BE2C (cell line): ENCODE data around the gene ATG9A. TPM values are rescaled to one million over a fixed set of nuclear protein-coding genes. Genes with fewer than 3 reads are reported as not detected.

Experiments
- DNase-seq: peaks from one replicate; pipeline ENCODE4 v3.0.0-alpha.2; 2020
- H3K27me3 ChIP-seq: fragments of 250-450 bp; sonication (Bioruptor Pico); 2 replicates; pipeline ENCODE4 v1.5.1; 2020; ENCODE audit warnings: mild to moderate bottlenecking
- H3K36me3 ChIP-seq: fragments of 250-450 bp; sonication (Bioruptor Pico); 2 replicates; pipeline ENCODE4 v1.5.1; 2020; ENCODE audit warnings: mild to moderate bottlenecking
- H3K4me1 ChIP-seq: fragments of 250-450 bp; sonication (Bioruptor Pico); 2 replicates; pipeline ENCODE4 v1.5.1; 2020
- H3K4me3 ChIP-seq: 2 replicates; pipeline ENCODE4 v1.5.1; 2011; ENCODE audit warnings: low read depth, low read length
- H3K9me3 ChIP-seq: fragments of 250-450 bp; sonication (Bioruptor Pico); 2 replicates; pipeline ENCODE4 v1.5.1; 2020
- polyA plus RNA-seq: library from polyadenylated mRNA; unstranded; fragments of >200 nt; gene quantifications from one replicate; pipeline ENCODE4 v1.2.1, GENCODE V29; 2012; ENCODE audit warnings: low read depth, missing spikeins; ENCODE audit not compliant: insufficient read length, insufficient read depth
- TF ChIP-seq, protein P1 (sequence below): IDR thresholded peaks from 2 replicates; pipeline ENCODE4 v1.5.1; 2012; ENCODE audit warnings: mild to moderate bottlenecking, low read depth, low read length

The ATG9A gene, protein sequence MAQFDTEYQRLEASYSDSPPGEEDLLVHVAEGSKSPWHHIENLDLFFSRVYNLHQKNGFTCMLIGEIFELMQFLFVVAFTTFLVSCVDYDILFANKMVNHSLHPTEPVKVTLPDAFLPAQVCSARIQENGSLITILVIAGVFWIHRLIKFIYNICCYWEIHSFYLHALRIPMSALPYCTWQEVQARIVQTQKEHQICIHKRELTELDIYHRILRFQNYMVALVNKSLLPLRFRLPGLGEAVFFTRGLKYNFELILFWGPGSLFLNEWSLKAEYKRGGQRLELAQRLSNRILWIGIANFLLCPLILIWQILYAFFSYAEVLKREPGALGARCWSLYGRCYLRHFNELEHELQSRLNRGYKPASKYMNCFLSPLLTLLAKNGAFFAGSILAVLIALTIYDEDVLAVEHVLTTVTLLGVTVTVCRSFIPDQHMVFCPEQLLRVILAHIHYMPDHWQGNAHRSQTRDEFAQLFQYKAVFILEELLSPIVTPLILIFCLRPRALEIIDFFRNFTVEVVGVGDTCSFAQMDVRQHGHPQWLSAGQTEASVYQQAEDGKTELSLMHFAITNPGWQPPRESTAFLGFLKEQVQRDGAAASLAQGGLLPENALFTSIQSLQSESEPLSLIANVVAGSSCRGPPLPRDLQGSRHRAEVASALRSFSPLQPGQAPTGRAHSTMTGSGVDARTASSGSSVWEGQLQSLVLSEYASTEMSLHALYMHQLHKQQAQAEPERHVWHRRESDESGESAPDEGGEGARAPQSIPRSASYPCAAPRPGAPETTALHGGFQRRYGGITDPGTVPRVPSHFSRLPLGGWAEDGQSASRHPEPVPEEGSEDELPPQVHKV
- 137 TPM for polyA plus RNA-seq

DNA sequence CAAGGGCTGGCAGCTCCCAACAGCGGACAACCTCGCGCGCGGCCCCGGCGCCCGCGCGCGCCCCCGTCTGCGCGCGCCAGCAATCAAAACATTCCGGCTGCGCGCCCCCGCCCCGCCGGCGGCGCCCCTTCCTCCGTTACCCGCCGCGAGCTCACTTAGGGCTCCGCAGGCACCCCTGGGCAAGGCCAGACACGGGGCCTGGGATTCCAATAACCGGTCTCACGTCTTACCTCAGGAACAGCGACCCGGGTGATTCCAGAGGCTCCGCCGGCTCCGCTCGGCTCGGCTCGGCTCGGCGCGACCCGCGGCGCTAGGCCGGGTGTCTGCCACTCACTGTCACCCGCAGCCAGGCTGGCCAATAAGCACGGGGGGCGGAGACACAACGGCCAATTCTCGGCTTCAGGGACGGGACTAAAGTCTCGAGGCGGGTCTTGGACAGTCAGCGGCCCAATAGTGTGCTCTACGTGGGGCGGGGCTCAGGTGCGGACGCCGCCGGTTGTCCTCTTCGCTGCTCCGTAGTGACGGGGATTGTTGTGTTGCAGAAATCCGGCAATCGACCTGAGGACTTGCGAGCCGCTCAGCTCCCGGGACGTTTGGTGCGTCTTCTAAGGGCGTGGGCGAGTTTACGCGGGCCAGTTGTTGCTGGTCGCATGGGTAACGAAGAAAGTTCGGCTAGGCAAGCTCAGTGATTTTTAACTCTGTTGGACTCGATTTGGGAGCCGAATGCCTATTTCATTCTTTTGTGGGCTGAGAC lies at the start of gene ATG9A, which contains the start of gene ANKZF1:
Gene ATG9A (minus strand): TSS at position 332 of the 754 bp plus-strand sequence. CDS start 1,612 bp downstream, outside the sequence.
Gene ANKZF1 (plus strand): TSS at position 502 of the 754 bp plus-strand sequence. CDS start 452 bp downstream, outside the sequence.
- H3K9me3 ChIP-seq = no peaks in the 10 kb centered on the region
- peaks cover 31% of the 10 kb centered on the region for H3K36me3 ChIP-seq
- DNase-seq = peak; percentile 99
- H3K4me1 ChIP-seq = peaks cover 7% of the 10 kb centered on the region
- no peaks in the 10 kb centered on the region for H3K27me3 ChIP-seq
- peak within 1 kb of the TSS; percentile 74 for H3K4me3 ChIP-seq
- TF ChIP-seq, protein P1, sequence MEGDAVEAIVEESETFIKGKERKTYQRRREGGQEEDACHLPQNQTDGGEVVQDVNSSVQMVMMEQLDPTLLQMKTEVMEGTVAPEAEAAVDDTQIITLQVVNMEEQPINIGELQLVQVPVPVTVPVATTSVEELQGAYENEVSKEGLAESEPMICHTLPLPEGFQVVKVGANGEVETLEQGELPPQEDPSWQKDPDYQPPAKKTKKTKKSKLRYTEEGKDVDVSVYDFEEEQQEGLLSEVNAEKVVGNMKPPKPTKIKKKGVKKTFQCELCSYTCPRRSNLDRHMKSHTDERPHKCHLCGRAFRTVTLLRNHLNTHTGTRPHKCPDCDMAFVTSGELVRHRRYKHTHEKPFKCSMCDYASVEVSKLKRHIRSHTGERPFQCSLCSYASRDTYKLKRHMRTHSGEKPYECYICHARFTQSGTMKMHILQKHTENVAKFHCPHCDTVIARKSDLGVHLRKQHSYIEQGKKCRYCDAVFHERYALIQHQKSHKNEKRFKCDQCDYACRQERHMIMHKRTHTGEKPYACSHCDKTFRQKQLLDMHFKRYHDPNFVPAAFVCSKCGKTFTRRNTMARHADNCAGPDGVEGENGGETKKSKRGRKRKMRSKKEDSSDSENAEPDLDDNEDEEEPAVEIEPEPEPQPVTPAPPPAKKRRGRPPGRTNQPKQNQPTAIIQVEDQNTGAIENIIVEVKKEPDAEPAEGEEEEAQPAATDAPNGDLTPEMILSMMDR = no peak

DNA sequence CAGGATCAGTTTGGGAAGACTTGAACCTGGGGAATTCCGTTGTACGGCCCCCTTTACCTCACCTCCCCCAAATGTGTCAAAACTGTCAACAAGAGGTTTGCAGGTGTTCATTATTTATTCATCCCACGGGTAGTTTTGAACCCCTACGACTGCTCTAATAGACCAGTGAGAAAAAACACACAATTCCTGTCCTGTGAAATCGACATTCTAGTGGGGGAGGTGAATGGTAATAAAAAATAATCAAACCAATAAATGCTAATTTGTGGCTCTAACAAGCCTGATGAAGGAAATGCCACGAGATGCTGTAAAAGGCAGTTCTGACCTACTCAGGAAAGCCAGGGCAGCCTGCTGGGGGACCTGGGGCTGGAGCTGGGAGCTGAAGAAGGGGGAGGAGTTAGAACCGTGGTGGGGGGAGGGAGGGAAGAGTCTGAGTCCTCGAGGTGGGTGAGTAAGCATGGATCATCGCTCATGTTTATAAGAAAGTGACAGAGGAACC lies 49.3 kb upstream of the ATG9A start:
- TF ChIP-seq, protein P1 = no peak

DNA sequence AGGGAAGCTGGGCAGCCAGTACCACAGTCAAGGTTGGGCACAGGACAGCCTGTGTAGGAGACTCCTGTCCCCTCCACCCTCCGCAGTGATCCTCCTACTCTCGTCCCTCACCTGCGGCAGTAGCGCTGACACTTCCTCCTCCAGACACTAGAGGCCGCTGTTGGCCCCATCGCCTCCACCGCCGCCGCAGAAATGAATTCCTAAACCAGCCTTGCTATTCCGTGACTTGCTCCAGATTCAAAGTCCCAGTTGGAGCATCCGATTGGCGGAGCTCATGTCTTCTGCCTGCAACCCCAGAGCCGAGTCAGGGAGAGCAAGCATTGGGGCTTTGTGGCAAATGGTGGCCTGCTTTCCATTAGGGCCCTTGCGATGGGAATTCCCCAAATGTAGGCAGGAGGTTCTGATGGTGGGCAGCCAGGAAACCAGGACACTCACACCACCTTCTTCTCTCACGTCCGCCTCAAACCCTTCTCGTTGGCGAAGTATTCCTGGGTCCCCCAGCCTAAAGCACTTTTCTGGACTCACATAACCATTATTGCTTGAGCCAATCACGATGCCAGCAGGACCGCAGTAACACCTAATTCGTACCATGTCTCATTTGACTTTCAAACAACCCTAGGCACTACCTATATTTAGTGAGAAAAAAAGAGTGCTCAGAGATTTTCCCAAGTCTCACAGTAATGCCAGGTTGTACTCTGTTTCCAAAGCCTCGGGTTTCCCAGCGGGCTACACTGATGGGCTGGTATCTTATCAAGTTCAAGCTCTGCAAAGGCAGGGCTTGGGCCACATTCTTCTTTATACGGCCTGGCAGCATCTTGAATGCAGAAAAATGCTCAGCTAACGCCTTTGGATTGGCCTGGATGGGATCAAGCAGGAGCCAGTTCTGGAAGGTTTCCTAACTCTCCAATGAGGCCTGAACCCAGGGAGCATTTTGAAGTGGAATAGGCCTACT lies 48.5 kb upstream of the ATG9A start:
- H3K27me3 ChIP-seq = no peaks in the 10 kb centered on the region
- DNase-seq = peak; percentile 77
- no peaks in the 10 kb centered on the region for H3K36me3 ChIP-seq
- H3K4me1 ChIP-seq = peaks cover 11% of the 10 kb centered on the region
- H3K4me3 ChIP-seq = peak overlapping the region; percentile 41
- H3K9me3 ChIP-seq = no peaks in the 10 kb centered on the region
- TF ChIP-seq, protein P1 = peak; percentile 93

More for the DNA sequence above, 49.3 kb upstream of the ATG9A start:
- no peaks in the 10 kb centered on the region for H3K9me3 ChIP-seq
- H3K4me3 ChIP-seq = peak overlapping the region; percentile 42
- DNase-seq = no peak
- H3K27me3 ChIP-seq = no peaks in the 10 kb centered on the region
- peaks cover 11% of the 10 kb centered on the region for H3K4me1 ChIP-seq
- H3K36me3 ChIP-seq = no peaks in the 10 kb centered on the region

DNA sequence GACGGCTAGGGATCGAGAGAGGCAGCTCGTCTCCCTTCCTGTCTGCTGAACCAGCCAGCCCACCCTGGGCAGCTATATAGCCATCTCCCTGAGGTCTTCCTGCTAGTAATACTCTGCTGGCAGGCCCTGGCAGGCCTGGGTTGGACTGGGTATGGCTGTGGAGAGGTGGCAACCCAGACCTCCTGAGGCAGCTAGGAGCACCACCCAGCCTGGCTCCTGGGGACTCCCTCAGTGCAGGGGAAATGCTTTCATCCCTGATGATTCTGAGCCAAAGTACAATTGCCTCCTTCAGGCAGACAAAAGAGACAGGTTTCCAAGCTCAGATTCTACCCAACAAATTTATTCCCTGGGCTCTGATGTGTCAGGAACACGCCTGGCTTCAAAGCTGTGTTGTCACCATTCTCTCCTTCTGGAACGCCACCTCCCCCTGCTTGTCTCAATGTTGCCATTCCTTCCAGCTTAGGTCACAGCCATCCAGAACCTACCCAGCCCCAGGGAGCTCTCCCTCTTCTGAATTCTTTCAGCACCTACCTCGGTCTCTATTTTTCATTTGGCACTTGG lies 45.0 kb upstream of the ATG9A start:
- no peaks in the 10 kb centered on the region for H3K36me3 ChIP-seq
- DNase-seq = no peak

More for the DNA sequence above, 45.0 kb upstream of the ATG9A start:
- peaks cover 15% of the 10 kb centered on the region for H3K4me1 ChIP-seq
- no peaks in the 10 kb centered on the region for H3K27me3 ChIP-seq
- TF ChIP-seq, protein P1 = no peak
- no peaks in the 10 kb centered on the region for H3K9me3 ChIP-seq
- no peak overlapping the region for H3K4me3 ChIP-seq
